ENCODE measurements around the gene LAMP5.

Gene LAMP5

DNA sequence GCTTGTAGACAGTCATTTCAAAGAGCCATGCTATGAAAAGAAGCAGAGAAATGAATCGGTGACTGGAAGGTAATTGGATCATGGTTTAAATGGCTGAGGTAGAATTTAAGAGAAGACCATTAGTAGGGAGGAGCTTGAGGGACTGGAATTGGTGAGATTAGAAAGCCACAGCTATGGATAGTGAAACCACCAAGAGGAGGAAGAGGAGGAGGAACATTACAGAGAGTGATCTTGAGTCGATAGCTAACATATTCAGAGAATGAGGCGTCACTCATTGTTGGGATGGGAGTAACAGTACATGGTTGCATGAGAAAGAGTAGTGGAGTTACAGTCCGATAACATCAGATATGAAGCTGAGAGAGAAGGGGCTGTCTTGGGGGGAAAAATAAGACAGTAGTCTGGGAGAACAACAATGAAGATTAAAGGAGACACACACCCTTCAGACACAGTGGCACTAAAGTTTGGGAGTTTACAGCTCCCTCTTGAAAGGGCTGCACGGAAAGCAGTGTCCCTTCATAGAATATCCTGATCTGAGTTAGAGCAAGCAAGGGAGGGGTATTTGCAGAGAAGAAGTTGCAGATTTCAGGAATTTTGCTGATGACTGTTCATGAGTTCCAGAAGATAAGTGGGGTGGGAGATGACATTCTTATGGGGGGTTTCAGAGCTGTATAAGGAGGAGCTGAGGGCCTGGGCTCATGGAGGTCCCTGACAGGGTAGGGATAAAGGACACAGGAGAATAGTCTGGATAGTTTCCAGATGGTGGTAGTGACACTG lies 15.1 kb upstream of the LAMP5 start:
- in situ Hi-C loops (cut with HindIII; ENCODE audit: low sequenced_read_pairs): no loop called here

DNA sequence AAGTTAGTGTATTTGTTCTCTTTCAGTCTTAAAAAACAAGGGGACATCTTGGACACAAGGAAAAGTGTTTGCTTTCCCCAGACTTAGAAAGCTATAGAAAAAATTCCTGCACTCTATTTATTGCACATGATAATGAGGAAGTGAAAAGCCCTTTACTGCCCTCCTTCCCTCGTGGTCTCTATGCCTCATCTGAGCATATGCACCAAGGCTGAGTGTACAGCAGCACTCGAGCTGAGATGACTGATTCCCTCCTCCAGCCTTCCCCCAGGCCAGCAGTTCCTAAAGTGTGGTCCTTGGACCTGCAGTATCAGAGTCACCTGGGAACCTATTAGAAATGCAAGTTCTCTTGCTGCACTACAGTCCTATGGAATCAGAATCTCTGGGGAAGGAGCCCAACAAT lies 14.3 kb upstream of the LAMP5 start:
- in situ Hi-C loops (cut with HindIII; ENCODE audit: low sequenced_read_pairs): no loop called here

DNA sequence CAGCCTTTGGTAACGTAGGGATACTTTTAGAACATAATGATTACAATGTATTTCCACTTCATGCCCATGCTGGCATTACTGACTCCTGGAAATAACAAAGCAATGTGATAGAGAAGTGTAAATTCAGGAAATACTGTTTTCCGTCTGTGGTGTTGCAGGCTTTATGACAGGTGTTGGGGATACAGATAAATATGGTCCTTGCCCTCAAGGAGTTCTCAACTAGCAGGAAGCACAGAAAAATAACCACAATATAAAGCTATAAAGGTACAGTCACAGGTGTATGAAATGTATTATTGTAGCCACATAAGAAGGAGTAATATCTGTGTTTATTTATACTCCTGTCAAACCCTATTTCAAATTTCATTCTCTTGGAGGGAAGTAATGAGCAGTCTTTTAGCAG lies 12.9 kb upstream of the LAMP5 start:
- in situ Hi-C loops (cut with HindIII; ENCODE audit: low sequenced_read_pairs): no loop called here

DNA sequence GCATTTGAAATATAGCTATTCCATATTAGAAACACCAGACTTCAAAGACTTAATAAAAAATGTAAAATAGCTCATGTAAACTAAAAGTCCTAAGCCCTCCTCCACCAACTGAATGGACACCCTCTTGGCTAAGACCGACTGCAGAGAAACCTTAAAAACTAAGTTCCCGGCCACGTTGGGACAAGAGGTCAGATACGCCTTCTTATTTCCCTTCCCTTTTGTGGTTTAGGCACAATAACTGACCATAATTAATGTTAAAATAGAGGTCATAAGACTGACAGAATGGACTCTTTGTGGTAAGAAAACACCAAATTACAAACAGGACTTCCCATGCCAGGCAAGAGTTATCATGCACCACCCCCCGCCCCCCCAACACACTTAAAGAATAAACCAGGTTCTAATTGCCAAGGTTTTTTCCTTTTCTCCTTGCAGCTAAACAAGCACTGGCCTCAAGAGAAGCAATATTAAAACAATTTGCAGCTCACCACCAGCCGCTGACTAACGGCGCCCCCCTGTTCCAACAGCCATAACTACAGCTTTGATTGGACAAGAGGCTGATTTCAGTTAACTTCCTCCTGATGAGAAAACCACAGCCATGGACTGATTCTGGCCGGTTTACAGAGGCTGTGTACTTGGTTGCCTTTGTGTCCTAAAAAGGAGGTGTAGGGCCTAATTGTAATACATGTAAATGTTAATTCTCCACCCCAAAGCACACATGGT lies 10.7 kb upstream of the LAMP5 start:
- in situ Hi-C loops (cut with HindIII; ENCODE audit: low sequenced_read_pairs): no loop called here

DNA sequence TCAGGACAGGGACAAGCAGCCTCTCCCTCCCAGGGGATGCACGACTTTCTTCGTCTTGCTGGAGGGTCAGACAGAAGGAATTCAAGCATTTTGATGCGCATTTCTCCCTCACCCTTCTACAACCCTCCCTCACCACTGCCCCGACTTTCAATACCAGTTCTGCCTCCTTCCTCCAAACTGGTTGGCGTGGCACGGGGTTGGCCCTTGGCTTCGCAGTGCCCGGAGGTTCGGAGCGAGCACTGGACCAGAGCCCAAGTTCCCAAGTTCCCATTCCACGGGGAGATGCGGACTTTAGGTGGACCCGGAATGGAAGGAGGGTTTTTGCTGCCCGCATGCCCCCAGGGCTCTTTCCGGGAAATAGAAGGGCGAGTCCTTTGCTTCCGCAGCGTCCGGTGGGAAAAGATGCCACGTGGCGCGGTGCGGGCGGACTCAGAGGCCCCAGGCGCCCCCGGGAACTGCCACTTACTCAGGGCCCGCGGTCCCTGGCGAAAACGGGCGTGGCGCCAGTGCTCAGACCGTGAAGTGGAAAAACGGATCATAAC lies 8.0 kb upstream of the LAMP5 start:
- in situ Hi-C loops (cut with HindIII; ENCODE audit: low sequenced_read_pairs): no loop called here

DNA sequence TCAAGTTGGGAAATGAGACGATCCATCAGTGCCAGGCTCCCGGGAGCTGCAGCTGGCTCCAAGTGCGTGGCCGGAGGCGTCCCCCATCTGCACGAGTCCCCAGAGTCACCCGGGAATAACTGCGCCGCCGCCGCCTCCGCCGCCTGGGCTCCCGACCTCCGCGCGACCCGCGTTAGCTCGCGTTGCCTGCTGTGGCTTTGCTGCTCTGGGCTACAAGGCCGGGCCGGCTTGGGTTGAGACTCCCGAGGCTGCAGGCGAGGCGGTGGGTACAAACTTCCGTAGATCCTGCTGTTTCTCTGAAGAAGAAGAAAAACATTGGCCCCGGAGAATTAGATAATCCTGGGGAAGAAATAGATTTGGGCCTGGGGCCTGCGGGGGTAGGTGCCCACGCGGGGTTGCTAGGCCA lies 7.4 kb upstream of the LAMP5 start:
- in situ Hi-C loops (cut with HindIII; ENCODE audit: low sequenced_read_pairs): no loop called here

DNA sequence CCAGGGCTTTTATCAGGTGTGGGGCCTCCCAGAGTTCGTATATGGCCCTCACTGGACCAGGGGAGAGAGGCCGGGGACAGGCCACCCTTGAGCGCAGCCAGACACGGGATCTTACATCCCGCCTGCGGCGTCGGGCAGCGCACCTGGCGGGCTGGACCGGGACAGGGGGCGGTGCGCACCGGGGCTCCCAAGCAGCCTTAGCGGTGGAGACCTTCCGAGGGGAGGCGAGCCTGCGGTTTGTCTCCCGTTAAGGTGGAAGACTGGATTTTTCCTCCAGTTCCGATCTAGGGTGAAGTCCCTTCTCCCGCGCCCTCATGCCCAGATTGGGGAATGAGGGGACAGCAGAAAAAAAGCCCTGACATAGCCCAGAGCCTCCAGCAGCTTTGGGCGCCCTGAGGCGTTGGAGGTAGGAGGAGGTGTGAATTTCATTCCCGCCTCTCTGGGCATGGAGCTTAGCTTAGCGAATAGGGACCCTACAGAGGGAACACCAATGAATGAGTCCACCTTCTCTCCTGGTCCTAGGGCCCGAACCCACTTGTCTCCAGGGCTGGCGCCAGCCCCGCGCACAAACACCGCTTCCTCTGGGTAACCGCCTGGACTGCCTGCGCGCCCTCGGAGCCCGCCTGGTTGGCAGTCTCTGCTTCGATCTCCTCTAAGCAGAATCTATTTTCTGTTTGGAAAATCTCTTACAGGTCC lies 6.7 kb upstream of the LAMP5 start:
- in situ Hi-C loops (cut with HindIII; ENCODE audit: low sequenced_read_pairs): no loop called here

DNA sequence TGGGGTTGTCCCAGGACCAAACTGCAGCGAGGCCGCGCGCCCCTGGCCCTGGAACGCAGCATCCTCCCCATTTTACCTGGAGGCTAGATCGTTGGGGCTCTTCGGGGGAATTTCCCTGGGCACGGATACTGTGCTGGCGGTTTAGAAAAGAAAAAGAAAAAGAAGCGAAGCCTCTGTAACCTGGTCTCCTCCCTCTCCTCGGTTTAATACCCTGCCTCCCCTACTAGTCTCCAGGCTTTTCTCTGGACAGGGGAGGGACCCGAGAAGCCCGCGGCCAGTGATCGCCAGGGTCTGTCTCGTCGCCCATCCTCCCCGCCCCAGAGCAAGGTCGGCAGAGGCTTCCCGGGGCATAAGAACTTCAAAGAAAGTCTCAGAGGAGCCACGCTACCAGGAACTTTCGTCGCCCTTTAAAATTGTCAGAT lies 6.1 kb upstream of the LAMP5 start:
- in situ Hi-C loops (cut with HindIII; ENCODE audit: low sequenced_read_pairs): no loop called here

DNA sequence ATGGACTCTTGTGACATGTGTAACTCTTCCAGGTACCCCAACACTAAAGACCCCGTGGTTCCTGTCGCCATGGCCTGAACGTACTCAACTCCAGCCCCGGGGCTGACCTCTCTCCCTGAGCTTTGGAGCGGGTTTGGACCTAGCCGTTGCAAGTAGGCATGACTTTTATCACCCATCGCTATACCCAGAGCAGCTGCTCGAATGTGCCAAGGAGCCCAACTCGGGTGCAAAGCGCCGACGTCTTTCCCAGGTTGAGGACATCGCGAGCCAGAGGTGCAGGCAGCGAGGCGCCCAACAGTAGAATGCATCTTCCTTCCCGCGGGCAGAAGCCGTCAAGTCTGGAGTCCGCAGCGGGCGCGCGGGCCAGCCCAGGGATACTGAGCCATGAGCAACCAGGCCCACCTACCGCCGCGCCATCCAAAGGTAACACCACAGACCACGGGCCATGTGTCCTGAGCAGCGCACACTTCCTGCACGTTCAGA lies 5.7 kb upstream of the LAMP5 start:
- in situ Hi-C loops (cut with HindIII; ENCODE audit: low sequenced_read_pairs): no loop called here

DNA sequence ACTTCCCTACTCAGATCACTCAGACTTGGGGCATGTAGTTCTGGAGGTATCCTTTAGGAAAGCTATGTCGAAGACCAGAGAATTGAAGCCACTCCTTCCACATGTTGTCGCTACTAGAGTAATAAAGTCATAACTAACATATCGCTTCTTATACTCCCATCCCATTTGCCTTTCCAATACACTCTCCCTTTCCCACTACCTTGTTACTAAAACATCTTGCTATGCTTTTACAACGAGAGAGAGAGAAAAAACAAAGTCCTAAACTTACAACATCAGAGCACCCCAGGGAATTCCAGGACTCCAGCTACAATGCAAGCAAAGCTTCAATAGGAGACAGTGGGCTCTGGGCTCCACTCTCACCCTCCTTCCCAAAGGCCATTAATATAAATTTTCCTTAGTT lies 5.1 kb upstream of the LAMP5 start:
- in situ Hi-C loops (cut with HindIII; ENCODE audit: low sequenced_read_pairs): no loop called here

DNA sequence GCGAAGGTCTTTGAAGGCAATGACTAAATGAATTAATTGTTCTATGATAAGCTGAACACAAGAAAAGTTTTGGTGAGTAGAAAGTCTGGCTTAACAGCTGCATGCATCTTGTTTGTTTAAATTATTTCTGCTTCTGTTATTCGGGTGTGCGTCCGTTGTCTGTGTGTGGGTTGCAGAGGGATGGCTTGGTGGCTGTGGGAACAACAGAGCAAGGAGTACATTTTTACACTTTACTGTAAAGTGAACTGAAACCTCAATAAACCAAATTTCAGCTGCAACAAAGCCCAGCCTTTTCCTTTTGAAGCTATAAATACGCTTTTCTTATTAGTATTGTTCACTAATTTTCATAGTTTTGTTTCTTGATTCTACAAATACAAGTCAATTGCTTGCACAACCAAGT lies 3.5 kb upstream of the LAMP5 start:
- in situ Hi-C loops (cut with HindIII; ENCODE audit: low sequenced_read_pairs): no loop called here

DNA sequence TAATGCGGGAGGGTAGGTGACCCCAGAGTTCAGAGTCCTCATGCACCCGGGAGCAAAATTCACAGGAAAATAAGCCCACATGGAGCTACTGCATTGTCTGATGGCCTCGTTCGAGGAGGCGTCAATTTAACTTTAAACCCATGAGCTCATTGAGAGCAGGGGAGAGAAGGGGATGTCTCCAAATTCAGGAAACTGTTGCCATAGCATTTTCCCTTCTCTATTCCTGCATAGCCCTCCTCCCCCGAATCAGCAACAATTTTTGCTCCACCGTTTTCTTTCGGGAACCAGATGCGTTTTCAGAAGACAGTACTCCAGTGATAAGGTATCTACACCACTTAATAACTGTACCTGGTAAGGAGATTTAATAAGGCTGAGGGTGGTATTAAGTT lies 324 bp upstream of the LAMP5 start:
- in situ Hi-C loops (cut with HindIII; ENCODE audit: low sequenced_read_pairs): no loop called here

DNA sequence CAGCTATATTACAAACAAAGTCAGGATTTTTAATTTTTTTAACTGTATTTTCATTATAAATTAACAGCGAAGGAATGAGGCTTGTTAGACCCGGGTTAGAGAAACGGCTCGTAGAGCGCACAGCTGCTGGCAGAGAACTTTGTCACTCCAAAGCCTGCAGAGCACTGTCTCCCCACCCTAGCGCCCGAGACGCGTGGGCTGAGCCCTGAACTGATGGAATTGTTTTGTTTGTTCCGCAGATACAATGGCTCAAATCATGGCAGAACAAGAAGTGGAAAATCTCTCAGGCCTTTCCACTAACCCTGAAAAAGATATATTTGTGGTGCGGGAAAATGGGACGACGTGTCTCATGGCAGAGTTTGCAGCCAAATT lies 810 bp downstream of the LAMP5 start:
- in situ Hi-C loops (cut with HindIII; ENCODE audit: low sequenced_read_pairs): no loop called here

DNA sequence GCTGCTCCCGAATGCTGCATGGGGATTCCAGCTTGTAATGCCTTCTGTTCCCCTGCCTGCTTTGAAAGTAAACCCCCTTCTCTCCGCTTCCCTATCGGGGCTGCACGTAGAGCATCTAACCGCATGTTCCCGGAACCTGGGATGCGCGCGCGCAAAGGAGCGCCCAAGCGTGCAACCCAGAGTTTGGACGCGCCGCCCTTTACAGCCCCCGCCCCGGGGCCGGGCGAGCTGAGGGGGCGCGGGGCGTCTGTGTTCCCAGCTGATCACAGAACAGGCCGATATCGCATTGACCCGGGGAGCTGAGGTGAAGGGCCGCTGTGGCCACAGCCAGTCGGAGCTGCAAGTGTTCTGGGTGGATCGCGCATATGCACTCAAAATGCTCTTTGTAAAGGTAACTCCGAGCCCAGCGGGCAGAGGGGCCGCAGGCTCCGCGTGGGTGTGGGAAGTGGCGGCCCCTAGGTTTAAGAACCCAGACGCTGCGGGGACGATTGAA lies 1.4 kb downstream of the LAMP5 start:
- in situ Hi-C loops (cut with HindIII; ENCODE audit: low sequenced_read_pairs): no loop called here

DNA sequence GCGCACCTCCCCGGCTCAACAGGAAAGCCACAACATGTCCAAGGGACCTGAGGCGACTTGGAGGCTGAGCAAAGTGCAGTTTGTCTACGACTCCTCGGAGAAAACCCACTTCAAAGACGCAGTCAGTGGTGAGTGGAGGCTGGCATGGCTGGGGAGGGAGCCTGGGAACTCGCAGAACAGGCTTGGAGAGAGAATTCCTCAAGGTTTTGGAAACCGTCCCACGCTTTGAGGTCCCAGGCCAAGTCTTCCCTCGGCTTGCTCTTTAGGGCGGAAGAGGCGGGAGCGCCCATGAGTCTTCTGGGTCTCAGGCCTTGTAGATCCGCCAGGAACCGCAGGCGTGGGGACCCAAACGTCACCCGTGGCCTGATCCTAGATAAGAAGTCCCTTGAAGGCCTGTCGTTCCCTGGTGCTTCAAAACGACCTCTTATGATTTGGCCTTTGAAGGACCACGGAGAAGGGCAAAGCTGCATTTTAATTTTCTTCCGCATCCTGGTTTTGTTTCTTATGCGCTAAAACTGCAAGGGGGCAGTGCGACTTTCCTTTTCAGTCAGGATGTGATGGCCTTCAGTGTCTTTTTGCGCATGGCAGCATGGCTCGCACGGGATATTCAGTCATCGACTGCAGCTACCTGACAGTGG lies 2.0 kb downstream of the LAMP5 start:
- in situ Hi-C loops (cut with HindIII; ENCODE audit: low sequenced_read_pairs): no loop called here

DNA sequence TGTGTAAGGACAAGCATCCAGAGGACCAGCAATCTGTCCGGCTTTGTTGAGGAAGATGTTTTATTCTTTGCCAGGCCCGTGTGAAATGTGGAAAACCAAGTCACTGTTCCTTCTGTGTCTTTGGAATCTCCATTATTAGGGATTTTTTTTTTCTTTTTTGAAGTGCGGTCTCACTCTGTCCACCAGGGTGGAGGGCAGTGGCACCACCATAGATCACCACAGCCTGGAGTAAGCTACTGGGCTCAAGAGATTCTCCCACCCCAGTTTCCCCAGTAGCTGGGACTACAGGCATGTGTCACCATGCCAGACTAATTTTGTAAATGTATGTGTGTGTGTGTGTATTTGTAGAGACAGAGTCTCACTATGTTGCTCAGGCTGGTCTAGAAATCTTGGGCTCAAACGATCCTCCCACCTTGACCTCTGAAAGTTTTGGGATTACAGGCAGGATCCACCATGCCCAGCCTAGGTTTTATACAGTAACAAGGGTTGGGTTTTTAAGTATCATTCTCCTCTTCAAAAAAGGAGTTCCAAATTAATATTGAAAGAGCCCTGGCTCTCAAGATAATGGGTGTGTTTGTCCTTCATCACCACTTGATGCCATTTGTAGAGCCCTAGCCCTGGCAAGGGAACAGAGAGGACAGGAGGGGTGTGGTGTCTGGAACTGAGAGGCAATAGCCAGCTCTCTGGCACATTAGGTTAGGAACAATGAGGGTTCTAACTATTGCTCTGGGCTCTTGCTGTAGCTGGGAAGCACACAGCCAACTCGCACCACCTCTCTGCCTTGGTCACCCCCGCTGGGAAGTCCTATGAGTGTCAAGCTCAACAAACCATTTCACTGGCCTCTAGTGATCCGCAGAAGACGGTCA lies 3.1 kb downstream of the LAMP5 start:
- in situ Hi-C loops (cut with HindIII; ENCODE audit: low sequenced_read_pairs): no loop called here

DNA sequence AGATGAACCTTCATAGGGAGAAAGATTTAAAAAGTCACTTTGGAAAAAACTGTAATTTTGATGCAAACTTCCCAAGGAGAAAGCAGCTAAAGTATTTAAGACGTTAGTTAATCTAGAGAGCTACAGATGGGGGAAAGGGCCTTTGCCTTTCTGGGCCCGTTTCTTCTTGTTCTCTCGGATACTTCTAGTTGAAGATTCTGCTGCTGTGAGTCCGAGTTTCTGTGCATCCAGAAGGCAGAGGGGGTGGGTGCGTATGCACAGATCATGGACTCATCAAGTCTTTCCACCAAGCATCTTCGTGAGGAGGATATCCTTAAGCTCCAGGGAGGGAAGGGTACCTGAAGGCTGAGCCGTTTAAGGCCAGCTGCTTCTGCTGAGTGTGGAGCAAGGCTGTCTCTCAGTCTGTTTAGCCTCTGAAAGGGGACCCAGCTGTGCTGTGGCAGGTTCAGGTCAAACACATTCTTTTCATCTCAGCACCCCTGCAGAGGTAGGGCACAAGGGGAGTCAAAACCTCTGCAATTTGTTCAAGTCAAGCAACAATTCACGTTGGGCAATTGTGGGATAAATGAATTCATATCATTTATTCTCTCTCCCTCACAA lies 4.3 kb downstream of the LAMP5 start:
- in situ Hi-C loops (cut with HindIII; ENCODE audit: low sequenced_read_pairs): no loop called here

DNA sequence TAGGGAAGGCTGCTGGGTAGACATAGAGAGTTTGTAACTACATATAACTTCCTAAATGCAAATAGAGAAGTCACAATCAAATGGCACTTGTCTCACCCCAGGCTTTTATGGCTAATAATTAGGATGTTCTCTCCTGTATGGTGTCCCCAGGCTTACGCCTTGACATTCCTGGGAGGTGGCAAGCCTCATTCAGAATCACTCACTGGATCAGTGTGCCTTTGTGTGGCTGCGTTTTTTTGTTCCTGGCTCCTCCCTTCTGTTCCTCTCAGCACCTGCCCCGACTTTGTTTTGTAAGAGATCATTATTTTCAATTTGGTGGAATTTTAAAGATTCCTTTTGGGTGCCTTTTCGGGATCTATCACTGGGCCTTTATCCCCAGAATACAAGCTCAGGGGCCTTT lies 5.7 kb downstream of the LAMP5 start:
- in situ Hi-C loops (cut with HindIII; ENCODE audit: low sequenced_read_pairs): loop anchor here (5.0 kb wide), 1 partner anchor 63 kb away; no protein-coding TSS in a partner anchor

DNA sequence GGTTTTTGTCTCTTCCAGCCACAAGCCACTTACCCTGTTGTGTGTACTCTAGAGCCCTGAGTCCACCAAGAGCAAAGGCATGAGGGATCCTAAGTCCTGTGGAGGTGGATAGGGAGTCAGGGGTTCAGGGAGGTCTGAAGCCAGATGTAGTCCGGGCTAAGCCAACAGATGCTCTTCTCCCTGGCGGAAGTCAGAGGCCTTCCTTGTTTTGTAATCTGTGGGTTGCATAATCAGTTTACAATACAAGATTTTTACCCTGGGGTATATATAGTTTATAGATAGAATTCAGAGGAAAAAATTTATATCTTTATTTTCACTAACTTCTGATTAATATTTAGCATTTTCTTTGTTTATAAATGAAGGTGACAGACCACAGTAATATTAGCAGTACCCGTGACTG lies 9.2 kb downstream of the LAMP5 start:
- in situ Hi-C loops (cut with HindIII; ENCODE audit: low sequenced_read_pairs): loop anchor here (5.0 kb wide), 1 partner anchor 66 kb away; no protein-coding TSS in a partner anchor
